ENCODE results near the gene CADPS.

Gene CADPS

DNA sequence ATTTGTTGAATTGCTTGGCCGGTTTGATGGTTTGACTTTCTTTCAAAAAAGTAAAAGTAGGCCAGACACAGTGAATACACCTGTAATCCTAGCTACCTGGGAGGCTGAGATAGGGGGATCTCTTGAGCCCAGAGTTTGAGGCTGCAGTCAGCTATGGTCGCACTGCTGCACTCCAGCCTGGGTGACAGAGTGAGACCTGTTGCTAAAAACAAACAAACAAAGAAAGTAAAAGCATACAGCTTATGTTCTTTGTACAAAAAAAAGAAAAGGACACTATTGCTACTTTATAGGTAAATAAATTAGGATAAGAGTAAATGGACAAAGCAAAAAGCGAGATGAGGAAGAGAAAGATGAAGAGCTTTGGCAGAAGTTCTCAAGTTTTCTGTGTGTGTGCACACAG lies 488.0 kb downstream of the CADPS start:
- no peak overlapping the region for H3K4me3 ChIP-seq (ENCODE audit: low read depth, low read length, poor library complexity, severe bottlenecking)
- no peak overlapping the region for H3K27ac ChIP-seq (ENCODE audit: low read depth, low read length, poor library complexity, severe bottlenecking)
- no peaks in the 10 kb centered on the region for H3F3A ChIP-seq (ENCODE audit: insufficient read depth, low read length)

DNA sequence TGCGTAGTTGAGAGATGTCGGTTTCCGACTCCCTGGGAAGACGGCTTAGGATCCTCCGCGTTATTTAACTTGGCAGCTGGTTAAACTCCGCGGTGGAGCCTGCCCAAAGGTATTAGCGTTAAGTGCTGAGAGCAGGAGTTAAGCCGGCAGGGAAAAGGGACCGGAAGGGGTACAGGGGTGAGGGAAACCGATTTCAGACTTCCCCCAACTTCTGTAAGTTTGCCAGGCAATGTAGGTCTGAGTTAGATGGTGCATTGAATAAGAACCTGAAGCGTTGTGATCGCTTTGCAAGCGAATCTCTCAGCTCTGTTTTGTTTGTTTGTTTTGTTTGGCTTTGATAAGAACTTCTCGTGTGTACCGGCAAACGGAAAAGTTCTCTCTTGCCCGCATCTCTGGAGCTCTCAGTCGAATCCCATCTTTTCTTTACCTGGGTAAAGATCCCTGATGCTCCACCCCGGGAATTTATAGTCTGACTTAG lies 495.9 kb downstream of the CADPS start:
- no peak overlapping the region for H3K4me3 ChIP-seq (ENCODE audit: low read depth, low read length, poor library complexity, severe bottlenecking)
- H4K20me1 ChIP-seq (ENCODE audit: insufficient read depth, low read length), result no peaks in the 10 kb centered on the region
- no peaks in the 10 kb centered on the region for H3K4me1 ChIP-seq (ENCODE audit: insufficient read depth, low read length, severe bottlenecking)
- no peaks in the 10 kb centered on the region for H3F3A ChIP-seq (ENCODE audit: insufficient read depth, low read length)
- no peaks in the 10 kb centered on the region for H3K9me2 ChIP-seq (ENCODE audit: low read depth, low read length)
- no peaks in the 10 kb centered on the region for H3K9me3 ChIP-seq (ENCODE audit: low read length)
- no peaks in the 10 kb centered on the region for H3K79me2 ChIP-seq (ENCODE audit: insufficient read depth, low read length)
- no peak overlapping the region for H3K27ac ChIP-seq (ENCODE audit: low read depth, low read length, poor library complexity, severe bottlenecking)
- H2AFZ ChIP-seq (ENCODE audit: low read length), result no peak overlapping the region
- H3K9ac ChIP-seq (ENCODE audit: low read length), result no peak overlapping the region
- no peaks in the 10 kb centered on the region for H3K27me3 ChIP-seq (ENCODE audit: insufficient read depth, low read length)
- H3K36me3 ChIP-seq (ENCODE audit: insufficient read depth, low read length), result no peaks in the 10 kb centered on the region
- TF ChIP-seq, protein P1, sequence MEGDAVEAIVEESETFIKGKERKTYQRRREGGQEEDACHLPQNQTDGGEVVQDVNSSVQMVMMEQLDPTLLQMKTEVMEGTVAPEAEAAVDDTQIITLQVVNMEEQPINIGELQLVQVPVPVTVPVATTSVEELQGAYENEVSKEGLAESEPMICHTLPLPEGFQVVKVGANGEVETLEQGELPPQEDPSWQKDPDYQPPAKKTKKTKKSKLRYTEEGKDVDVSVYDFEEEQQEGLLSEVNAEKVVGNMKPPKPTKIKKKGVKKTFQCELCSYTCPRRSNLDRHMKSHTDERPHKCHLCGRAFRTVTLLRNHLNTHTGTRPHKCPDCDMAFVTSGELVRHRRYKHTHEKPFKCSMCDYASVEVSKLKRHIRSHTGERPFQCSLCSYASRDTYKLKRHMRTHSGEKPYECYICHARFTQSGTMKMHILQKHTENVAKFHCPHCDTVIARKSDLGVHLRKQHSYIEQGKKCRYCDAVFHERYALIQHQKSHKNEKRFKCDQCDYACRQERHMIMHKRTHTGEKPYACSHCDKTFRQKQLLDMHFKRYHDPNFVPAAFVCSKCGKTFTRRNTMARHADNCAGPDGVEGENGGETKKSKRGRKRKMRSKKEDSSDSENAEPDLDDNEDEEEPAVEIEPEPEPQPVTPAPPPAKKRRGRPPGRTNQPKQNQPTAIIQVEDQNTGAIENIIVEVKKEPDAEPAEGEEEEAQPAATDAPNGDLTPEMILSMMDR (IDR thresholded peaks at IDR 0.05; ENCODE audit: low read length), result no peak
- TF ChIP-seq EZH2 (IDR thresholded peaks at IDR 0.05; ENCODE audit: borderline replicate concordance, low read length), result no peak
- no peak overlapping the region for H3K4me2 ChIP-seq (ENCODE audit: low read length)

More for the DNA sequence above, 488.0 kb downstream of the CADPS start:
- H3K79me2 ChIP-seq (ENCODE audit: insufficient read depth, low read length), result no peaks in the 10 kb centered on the region
- H3K36me3 ChIP-seq (ENCODE audit: insufficient read depth, low read length), result no peaks in the 10 kb centered on the region
- TF ChIP-seq EZH2 (IDR thresholded peaks at IDR 0.05; ENCODE audit: borderline replicate concordance, low read length), result no peak
- TF ChIP-seq, protein P1 (IDR thresholded peaks at IDR 0.05; ENCODE audit: low read length), result no peak
- no peaks in the 10 kb centered on the region for H3K9me3 ChIP-seq (ENCODE audit: low read length)
- H3K27me3 ChIP-seq (ENCODE audit: insufficient read depth, low read length), result no peaks in the 10 kb centered on the region
- H4K20me1 ChIP-seq (ENCODE audit: insufficient read depth, low read length), result no peaks in the 10 kb centered on the region
- H3K4me2 ChIP-seq (ENCODE audit: low read length), result no peak overlapping the region
- H3K4me1 ChIP-seq (ENCODE audit: insufficient read depth, low read length, severe bottlenecking), result no peaks in the 10 kb centered on the region
- no peak overlapping the region for H3K9ac ChIP-seq (ENCODE audit: low read length)
- no peak overlapping the region for H2AFZ ChIP-seq (ENCODE audit: low read length)
- H3K9me2 ChIP-seq (ENCODE audit: low read depth, low read length), result no peaks in the 10 kb centered on the region

DNA sequence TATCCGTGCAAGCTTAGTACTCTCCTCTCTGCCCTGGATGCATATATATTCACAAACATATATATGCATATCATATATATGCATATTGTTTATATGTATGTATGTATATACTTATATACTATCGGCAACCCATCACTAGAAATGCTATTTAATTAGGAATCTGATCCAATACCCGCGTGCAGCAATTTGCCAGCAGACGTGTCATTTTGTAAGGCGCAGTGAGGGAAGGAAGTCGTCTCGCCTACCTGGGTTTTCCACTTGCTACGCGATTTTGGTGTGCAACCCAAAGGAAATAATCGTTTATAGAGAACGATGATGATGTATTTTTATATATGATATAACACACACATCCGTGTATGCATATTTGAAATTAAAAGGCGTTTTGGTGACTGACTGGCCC lies 496.3 kb downstream of the CADPS start:
- TF ChIP-seq, protein P1 (IDR thresholded peaks at IDR 0.05; ENCODE audit: low read length), result no peak
- TF ChIP-seq EZH2 (IDR thresholded peaks at IDR 0.05; ENCODE audit: borderline replicate concordance, low read length), result no peak
- H2AFZ ChIP-seq (ENCODE audit: low read length), result no peak overlapping the region
- H3K9ac ChIP-seq (ENCODE audit: low read length), result no peak overlapping the region
- no peaks in the 10 kb centered on the region for H3K36me3 ChIP-seq (ENCODE audit: insufficient read depth, low read length)
- no peak overlapping the region for H3K27ac ChIP-seq (ENCODE audit: low read depth, low read length, poor library complexity, severe bottlenecking)
- H3K9me3 ChIP-seq (ENCODE audit: low read length), result no peaks in the 10 kb centered on the region
- H4K20me1 ChIP-seq (ENCODE audit: insufficient read depth, low read length), result no peaks in the 10 kb centered on the region
- no peaks in the 10 kb centered on the region for H3K79me2 ChIP-seq (ENCODE audit: insufficient read depth, low read length)
- no peaks in the 10 kb centered on the region for H3F3A ChIP-seq (ENCODE audit: insufficient read depth, low read length)
- no peaks in the 10 kb centered on the region for H3K9me2 ChIP-seq (ENCODE audit: low read depth, low read length)
- no peak overlapping the region for H3K4me2 ChIP-seq (ENCODE audit: low read length)
- no peaks in the 10 kb centered on the region for H3K4me1 ChIP-seq (ENCODE audit: insufficient read depth, low read length, severe bottlenecking)
- H3K27me3 ChIP-seq (ENCODE audit: insufficient read depth, low read length), result no peaks in the 10 kb centered on the region
- H3K4me3 ChIP-seq (ENCODE audit: low read depth, low read length, poor library complexity, severe bottlenecking), result no peak overlapping the region

Measured in OCI-LY1 (cell line).